ENCODE results near the gene ABCB6.

Gene ABCB6

DNA sequence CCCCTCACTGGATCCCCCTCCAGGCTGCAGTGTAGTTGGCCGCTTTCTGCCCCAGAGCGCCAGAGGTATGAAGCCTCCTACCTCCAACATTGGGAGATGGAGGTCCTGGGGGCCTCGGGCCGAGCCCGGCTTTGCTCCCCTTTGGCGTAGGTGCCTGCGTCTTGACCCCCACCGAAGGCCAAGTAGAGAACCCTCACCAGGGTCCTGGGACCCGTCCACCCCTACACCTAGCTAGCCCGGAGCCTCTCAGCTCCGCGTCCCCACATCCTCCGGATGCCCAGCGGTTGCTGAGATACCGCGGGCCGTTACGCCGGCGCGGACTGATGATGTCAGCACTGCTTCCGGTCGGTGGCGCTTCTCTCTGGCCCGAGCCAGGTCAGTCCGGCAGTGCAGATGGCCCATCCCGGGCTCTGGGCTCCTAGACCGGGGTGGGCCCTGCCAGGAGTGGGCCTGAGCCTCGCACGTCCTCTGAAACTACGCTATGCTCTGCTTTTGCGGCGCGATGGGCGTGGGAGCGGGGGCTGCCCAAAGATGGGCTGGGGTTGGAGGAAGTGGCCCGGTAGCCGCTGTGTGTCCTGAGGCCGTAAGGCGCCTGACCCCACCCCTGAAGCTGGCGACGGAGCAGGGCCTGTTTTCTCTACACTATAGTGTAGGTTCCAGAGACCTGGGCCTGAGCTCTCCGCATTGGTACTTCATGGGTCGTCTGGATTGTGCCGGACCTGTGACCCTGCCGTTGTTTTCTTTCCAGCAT is 26.6 kb upstream of the ABCB6 start, which contains the start of the genes GLB1L and STK16:
TSS of gene GLB1L (minus strand) at position 297 of the 751 bp plus-strand sequence. CDS start 1,871 bp downstream, outside the sequence.
TSS of gene STK16 (plus strand) at position 332 of the 751 bp plus-strand sequence. CDS start 521 bp downstream, outside the sequence.
- peak; percentile 67 to 89 (median 76) for DNase-seq

DNA sequence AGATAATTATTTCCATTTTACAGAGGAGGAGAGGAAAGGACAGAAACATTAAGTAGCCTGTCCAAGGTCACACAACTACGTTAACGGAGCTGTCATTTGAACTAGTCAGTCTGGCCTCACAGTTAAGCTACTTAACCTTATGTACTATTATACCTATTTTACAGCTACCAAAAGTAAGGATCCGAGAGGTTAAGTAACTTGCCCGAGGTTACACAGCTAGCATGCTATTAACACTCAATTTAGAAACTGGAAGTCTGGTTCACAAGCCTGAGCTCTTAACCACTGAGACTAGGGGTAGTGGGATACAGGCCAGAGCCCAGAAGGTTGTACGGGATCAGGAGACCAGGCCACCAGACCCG is 26.0 kb upstream of the ABCB6 start:
- DNase-seq = no peak

DNA sequence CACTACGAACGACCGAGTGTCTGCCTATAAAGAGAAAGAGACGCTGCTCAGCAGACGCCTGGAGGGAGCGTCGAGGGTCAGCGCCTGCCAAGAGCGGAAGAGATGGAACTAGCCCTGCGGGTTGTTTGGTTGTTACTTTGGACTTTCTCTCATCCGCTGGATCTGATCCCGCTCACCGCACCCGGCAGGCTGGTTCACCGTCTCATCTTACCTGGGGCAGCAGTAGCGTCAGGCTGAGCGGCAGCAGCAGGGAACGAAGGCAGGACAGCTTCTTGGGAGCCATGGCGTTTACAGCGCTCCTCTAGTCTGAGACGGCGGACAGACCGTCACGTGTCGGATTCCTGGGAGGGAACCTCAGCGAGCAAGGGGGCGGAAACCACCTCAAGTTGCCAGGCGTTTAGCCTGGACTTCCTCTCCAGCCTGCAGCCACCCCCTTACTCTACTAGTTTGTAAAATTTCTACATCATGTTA is 24.6 kb upstream of the ABCB6 start:
- no peak for DNase-seq

DNA sequence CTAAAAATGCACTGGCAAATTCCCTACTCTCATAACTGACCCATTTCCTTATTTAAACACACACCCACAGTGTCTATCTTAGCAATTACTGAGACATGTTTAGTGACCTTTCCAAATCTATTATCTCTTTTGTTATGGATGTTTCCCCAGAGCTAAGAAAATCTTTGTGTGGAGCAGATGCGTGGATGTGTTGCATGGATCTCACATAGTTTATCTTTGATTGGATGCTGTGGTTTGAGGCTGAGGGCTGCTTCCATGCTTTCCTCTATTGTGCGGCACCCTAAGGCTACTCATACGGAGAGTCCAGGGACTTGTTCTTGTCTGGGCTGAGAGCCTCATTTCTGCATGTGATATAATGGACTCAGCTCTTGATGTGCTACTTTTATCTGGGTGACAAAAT is 15.6 kb upstream of the ABCB6 start:
- DNase-seq = no peak

DNA sequence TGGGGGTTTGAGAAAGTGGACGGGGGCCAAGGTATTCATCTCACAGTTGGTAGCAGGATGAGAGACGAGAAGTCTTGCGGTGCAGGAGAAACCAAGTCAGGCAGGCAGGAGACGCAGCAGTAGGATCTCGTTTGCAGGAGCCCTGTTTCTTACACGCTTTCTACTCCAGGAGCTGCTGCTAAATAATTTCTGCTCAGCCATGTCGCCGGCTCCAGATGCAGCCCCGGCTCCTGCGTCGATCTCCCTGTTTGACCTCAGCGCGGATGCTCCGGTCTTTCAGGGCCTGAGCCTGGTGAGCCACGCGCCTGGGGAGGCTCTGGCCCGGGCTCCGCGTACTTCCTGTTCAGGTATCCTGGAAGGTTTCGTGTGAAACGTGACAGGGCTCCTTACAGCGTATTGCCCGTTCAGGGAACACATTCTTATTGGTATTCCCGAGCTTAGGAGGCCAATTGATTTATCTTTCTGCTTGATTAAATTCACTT is 11.3 kb upstream of the ABCB6 start:
- DNase-seq = peak in 3 of 6 experiments; percentile 37 to 60 (median 53)

DNA sequence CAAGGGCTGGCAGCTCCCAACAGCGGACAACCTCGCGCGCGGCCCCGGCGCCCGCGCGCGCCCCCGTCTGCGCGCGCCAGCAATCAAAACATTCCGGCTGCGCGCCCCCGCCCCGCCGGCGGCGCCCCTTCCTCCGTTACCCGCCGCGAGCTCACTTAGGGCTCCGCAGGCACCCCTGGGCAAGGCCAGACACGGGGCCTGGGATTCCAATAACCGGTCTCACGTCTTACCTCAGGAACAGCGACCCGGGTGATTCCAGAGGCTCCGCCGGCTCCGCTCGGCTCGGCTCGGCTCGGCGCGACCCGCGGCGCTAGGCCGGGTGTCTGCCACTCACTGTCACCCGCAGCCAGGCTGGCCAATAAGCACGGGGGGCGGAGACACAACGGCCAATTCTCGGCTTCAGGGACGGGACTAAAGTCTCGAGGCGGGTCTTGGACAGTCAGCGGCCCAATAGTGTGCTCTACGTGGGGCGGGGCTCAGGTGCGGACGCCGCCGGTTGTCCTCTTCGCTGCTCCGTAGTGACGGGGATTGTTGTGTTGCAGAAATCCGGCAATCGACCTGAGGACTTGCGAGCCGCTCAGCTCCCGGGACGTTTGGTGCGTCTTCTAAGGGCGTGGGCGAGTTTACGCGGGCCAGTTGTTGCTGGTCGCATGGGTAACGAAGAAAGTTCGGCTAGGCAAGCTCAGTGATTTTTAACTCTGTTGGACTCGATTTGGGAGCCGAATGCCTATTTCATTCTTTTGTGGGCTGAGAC is 10.7 kb upstream of the ABCB6 start, which contains the start of the genes ANKZF1 and ATG9A:
TSS of gene ANKZF1 (plus strand) at position 502 of the 754 bp plus-strand sequence. CDS start 452 bp downstream, outside the sequence.
TSS of gene ATG9A (minus strand) at position 332 of the 754 bp plus-strand sequence. CDS start 1,612 bp downstream, outside the sequence.
- DNase-seq = peak; percentile 92 to 99 (median 97)

DNA sequence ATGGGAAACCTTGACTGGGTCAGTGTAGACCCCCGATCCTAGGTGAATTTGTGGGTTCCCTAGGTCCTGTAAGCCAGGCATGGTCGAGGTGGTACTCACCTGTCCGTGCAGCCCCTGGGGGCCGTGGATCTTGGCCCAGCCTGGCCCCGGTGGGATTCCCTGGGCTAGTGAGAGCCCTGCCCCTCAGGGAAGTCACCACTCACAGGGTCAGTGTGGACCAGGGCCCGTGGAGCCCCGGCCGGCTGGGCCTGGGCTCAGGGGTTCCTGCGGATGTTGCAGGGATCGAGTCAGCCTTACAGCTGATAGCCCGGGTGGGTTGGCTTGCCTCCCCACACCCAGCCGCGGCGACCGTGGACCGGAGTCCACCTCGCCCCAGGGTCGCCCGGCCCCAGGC is 10.2 kb upstream of the ABCB6 start:
- DNase-seq = peak in 1 of 6 experiments; percentile 46

DNA sequence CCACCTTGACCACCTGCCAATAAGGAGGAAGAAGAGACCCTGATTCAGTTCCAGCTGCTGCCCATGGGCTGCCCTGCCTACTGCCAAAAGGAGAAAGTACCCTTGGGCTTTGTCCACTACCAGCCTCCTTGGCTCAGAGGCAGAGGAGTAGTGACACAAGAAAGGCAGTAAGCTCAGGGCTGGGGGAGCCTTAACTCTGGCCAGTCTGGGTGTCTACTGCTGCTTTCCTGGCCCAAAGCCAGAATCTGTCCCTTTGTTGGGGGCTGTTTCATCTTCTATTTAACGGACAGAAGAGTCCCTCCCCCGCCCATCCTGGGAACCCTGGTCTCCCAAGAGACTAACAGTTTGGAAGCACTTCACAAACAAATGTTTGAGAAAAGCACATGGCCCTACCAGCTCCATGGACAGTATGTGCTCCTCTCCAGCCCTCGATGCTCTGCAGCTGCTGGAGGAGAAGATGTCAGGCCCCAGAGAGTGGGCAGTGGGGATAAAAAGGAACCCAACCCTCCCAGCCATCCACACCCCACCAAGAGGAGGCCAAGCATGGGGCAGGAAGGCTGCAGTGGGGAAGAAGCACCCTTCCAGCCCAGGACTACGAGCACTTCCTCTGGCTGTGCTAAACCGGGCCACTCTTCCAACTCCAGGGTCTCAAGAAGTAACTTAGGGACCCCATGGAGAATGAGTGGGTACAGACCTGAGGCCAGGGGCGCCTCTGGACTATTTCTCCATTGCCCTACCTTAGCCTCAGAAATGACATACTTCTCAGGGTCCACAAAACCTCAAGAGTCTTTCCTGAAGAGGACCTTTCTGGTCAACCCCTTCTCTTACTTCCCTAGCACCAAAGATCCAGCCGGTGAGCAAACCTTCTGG is 9.5 kb upstream of the ABCB6 start:
- peak in 1 of 6 experiments; percentile 7 for DNase-seq

DNA sequence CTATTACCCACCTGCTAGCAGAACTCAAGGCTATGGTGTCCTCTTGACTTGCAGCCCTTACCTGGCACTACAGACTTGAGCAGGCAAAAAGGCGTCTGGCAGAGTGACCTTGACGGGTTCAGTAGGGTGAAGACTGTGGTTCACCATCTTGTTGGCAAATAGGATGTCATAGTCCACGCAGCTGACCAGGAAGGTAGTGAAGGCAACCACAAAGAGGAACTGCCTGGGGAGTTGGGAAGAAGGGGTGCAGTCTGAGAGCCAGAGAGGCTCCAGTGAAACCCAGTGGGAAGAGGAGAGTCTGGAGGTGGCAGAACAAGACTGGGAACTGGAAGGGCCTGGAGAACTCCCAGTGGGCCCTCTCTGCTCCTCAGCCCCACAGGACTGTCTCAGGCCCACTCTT is 6.6 kb upstream of the ABCB6 start:
- no peak for DNase-seq

DNA sequence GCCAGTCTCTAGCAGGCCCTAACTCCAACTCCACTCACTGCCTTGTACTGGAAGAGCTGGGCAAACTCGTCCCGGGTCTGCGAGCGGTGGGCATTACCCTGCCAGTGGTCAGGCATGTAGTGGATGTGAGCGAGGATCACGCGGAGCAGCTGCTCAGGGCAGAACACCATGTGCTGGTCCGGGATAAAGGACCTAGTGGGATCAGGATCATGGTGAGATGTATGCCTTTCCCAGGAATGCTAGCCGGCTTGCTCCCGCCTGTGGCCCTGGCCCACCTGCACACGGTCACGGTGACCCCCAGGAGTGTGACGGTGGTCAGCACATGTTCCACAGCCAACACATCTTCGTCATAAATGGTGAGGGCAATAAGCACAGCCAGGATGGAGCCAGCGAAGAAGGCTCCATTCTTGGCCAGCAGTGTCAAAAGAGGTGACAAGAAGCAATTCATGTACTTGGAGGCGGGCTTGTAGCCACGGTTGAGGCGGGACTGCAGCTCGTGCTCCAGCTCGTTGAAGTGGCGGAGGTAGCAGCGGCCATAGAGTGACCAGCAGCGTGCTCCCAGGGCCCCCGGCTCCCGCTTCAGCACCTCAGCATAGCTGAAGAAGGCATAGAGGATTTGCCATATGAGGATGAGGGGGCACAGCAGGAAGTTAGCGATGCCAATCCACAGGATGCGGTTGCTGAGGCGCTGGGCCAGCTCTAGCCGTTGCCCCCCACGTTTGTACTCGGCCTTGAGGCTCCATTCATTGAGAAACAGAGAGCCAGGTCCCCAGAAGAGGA is 5.3 kb upstream of the ABCB6 start:
- no peak for DNase-seq

DNA sequence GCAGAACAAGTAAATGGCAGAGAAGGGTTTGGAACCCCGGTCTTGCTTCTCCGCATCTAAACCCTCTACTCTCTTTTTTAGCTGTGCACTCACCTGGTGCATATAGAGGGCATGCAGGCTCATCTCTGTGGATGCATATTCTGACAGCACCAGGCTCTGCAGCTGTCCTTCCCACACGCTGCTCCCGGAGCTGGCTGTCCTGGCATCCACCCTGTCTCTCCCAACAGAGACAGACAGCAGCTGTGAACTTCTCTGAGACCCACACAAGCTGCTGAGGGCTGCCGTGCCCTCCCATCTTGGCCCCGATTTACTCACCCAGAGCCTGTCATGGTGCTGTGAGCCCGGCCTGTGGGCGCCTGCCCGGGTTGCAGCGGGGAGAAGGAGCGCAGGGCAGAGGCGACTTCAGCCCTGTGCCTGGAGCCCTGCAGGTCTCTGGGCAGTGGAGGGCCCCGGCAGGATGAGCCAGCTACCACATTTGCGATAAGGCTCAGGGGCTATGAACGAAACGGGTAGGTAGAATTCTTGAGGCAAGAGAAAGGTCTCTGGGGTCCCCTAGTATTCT is 3.3 kb upstream of the ABCB6 start:
- no peak for DNase-seq

DNA sequence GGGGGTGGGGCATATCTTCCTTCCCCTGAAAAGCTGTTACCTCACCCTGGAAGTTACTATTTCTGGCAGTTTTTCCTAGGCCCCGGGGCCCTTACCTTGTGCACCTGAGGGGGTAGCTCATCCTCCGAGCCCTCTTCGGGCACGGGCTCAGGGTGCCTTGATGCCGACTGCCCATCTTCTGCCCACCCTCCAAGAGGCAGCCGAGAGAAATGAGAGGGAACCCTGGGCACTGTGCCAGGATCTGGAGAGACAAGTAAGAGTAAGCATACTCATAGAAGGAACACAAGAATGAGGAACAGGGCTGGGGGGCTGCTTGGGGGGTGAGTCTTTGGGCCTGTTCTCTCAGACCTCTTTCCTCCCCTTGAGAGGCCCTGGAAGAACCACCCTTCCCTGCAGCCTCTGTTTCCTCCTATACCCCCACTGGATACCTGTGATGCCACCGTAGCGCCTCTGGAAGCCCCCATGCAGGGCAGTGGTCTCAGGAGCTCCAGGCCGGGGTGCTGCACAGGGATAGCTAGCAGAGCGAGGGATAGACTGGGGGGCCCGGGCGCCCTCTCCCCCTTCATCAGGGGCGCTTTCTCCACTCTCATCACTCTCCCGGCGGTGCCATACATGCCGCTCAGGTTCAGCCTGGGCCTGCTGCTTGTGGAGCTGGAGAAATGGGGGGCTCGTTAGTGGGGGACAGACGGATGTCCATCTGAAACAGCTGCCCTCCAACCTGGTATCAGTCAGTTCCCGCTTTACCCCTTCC is 2.1 kb upstream of the ABCB6 start:
- no peak for DNase-seq

DNA sequence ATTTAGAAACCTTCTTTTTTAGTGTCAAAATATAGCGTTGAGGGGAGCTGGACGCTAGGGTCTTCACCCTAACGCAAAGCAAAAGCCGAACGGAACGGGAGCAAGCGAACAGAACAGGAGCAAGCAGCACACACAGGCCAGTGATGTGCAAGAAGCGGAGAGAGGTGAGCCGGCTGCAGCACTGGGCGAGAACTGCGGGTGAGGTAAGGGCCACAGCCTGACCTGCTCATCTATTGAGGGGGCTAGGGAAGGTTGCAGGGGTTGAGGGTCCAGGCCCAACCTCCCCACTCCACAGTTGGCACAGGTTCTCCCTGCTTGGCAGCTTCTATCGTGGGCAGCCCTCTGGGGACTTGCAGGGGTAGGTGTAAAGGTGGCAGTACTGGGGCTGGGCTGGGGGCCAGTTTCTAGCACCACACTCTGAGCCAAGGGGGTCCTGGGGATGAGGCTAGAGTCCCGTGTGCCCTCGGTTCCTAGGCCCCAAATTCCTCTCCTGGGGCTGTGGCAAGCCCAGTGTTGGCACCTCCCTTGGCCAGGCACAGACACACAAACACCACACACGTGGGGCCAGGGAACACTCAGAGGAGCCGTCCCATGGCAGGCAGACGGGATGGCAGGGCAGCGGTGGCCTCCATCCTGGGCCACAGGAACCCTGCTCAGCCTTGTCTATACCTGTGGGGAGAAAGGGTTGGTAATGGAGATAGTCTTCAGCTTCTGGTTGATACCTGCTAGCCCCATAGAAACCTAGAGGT is 1.2 kb upstream of the ABCB6 start:
- no peak for DNase-seq

DNA sequence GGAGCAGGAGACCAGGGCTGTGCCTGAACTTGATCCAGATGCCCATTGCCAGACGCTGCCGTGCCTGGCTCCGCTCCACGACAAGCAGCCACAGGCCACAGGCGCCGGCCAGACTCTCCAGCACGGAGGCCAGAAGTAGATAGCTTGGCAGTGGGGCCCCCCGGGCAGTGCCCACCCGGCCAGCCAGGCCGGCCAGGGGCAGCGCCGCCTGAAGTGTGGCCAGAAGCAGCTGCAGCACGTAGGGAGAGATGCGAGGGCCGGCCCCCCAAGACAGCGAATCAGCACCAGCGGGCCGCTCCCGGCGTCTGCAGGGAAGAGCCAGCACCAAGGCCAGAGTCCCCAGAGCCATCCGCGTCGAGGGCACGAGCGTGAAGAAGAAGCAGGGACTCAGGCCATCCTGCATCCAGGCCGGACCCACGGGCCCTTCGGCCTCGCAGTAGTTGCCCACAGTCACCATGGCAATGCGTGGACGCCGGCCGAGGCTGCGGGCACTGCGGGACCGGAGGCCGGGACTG is 484 bp downstream of the ABCB6 start:
- DNase-seq = peak in 1 of 6 experiments; percentile 48

DNA sequence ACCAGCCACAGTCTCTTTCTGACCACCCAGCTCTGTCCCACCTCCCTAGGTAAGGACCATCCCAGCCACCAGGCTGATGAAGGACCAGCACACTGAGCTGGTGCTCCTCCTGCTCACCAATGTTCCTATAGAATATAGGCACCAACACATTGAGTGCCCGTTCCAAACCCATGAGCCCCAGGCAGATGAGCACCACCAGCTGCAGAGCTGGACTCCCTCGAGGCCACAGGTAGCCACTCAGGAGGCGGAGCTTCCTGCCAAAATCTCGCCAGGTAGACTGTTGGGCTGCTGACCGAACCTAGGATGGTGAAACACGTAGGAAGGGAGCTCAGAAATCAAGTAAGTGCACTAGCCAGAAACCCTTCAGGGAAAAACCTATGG is 2.2 kb downstream of the ABCB6 start:
- no peak for DNase-seq

DNA sequence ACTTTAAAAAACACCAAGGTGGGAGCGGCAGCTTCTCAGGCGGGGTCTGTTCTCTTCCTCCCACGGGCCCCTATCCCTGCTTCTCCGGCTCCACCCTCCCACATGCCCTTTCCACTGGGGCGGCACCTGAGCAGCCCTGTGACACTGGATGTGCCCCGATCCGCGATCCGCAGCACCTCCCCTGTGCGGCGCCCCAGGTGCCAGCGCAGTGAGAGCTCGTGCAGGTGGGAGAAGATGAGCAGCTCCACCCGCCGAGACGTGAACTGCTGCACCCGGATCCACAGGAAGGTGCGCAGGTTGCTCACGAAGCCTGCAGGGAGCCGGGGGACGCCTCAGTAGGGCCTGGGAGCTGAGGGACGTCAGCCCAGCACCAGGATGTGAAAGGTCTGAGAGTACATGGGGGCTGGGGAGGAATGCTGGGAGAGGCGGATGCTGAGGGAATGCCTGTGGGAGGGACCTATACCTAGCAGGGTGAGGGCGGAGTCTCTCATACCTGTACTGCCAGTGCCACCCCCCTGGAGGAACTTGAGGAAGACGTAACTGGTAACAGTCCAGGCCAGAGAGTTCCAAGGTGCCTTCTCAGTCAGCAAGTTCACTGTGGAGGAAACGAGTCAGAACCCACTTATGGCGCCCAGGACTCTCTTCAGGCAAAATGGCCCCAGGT is 2.8 kb downstream of the ABCB6 start:
- DNase-seq = no peak

DNA sequence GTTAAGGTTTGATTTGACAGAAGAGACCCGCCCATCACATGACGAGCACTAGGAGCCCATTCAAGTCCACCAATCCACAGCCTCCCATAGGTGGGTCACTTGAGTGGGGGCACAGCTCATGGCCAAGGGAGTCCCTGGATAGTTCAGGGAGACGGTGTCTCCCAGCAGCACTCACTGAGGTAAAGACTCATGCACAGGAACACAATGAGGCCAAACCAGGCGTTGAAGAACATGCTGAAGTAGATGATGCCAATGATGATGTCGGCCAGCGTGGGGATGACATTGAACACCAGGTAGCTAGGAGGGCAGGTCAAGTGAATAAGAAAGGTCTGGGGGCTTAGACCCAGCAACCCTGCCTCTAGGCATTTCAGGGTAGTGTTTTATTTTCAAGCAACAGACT is 4.0 kb downstream of the ABCB6 start:
- no peak for DNase-seq

DNA sequence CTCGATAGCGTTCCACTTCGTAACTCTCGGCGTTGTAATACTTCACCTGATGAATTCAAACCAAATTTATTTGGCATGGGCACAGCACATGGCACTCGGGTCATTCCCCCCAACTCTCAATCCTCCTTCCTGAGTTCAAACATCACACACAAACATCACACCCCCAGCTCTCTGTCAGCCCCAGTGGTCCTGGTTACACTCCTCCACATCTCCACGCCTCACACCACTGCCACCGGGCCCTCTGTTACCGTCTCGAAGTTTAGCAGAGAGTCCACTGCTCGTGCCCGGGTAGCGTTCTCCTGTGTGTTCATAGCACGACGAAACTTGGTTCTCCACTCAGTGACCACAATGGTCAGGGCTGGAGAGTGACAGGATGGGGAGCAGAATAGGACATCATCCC is 4.6 kb downstream of the ABCB6 start:
- DNase-seq = no peak

DNA sequence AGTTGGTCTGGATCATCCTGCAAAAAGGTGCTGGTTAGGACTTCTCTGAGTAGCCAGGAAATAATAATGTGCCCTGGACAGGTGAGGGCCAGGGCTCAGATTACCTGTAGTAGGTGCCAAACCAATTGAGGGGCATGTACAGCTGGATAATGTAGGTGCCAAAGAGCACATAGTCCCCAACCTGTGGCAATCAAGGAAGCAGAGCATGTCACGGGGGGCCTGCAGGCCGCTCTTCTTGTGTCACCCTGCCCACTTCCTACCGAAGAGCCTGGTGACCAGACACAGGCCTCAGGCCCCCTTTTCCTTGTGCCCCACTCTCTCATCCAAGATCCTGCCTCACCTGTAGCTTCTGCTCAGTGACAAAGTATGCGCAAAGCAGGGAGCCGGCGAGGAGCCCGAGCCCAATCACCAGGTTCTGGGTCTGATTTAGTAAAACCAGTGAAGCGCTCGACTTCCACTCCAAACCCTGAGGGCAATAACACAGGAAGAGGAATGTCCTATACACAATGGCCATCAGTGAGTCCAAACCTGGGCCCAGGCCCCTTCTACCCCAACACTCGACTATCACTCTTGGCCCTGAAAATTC is 5.2 kb downstream of the ABCB6 start:
- no peak for DNase-seq
